Liver (tissue), 3 donors: ENCODE results near the gene KCNN3.

Experiments
- ATF3 ChIP-seq: IDR thresholded peaks from 2 replicates; pipeline ENCODE4 v1.6.1; 2016; ENCODE audit warnings: antibody characterized with exemption
- CTCF ChIP-seq: fragments of 150-350 bp; IDR thresholded peaks from 2 replicates; pipeline ENCODE4 v1.5.1; 2017; ENCODE audit warnings: improper control_type of control experiment, low read depth, low read length; ENCODE audit not compliant: missing input control
- HNF4G ChIP-seq: IDR thresholded peaks from 2 replicates; pipeline ENCODE4 v1.6.1; 2016; ENCODE audit warnings: antibody characterized with exemption
- RAD21 ChIP-seq, 2 donors: IDR thresholded peaks; 2 replicates each; pipeline ENCODE4 v1.6.1; 2016; ENCODE audit warnings: antibody characterized with exemption in 2 of 2, mild to moderate bottlenecking in 2 of 2
- REST ChIP-seq: IDR thresholded peaks from 2 replicates; pipeline ENCODE4 v1.6.1; 2016; ENCODE audit warnings: antibody characterized with exemption, mild to moderate bottlenecking
- TAF1 ChIP-seq: conservative IDR thresholded peaks from 2 replicates; pipeline ENCODE4 v1.6.1; 2016; ENCODE audit warnings: antibody characterized with exemption, mild to moderate bottlenecking
- YY1 ChIP-seq: IDR thresholded peaks from 2 replicates; pipeline ENCODE4 v1.6.1; 2016; ENCODE audit warnings: antibody characterized with exemption, mild to moderate bottlenecking
- ZBTB33 ChIP-seq: IDR thresholded peaks from 2 replicates; pipeline ENCODE4 v1.6.1; 2016; ENCODE audit warnings: antibody characterized with exemption
- TF ChIP-seq, protein P1 (sequence below): IDR thresholded peaks from 2 replicates; pipeline ENCODE4 v1.6.1; 2016; ENCODE audit warnings: antibody characterized with exemption
- donor health status: healthy.
- donor health status: healthy.

- TF ChIP-seq CTCF (no peak), ATF3 (no peak), YY1 (no peak), REST (no peak), RAD21 (IDR thresholded peaks at IDR 0.05) (no peak), TAF1 (no peak), HNF4G (no peak), ZBTB33 (no peak)
- TF ChIP-seq, protein P1, sequence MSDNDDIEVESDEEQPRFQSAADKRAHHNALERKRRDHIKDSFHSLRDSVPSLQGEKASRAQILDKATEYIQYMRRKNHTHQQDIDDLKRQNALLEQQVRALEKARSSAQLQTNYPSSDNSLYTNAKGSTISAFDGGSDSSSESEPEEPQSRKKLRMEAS = no peak
Measured at GRCh38 chr1:154843636-154844296, 26.3 kb downstream of the KCNN3 start.
